ENCODE measurements around the gene YIPF3.
"Not testable (repeated sequence)": the region's sequence is repeated elsewhere in the genome, so short reads cannot be mapped to it uniquely, and the experiment has no call there.

YIPF3 gene

GRCh38 chr6:43516697-43517504 lies at the start of gene YIPF3, which contains the start of gene POLR1C:
Gene YIPF3 (minus strand): TSS chr6:43516926. CDS start chr6:43516807, 119 bp downstream.
Gene POLR1C (plus strand): TSS chr6:43517089. CDS start chr6:43517110, 21 bp downstream.
- DNase-seq (ENCODE audit: low read depth in 1 of 2, low spot score in 1 of 2): peak; percentile 90 to 98

GRCh38 chr6:43559328-43559727 lies 42.6 kb upstream of the YIPF3 start:
- no peak for DNase-seq (ENCODE audit: low read depth in 1 of 2, low spot score in 1 of 2)

- not testable (repeated sequence) for DNase-seq (ENCODE audit: low read depth in 1 of 2, low spot score in 1 of 2)
Measured at GRCh38 chr6:43557620-43558019, 40.9 kb upstream of the YIPF3 start.

GRCh38 chr6:43547222-43547621 lies 30.5 kb upstream of the YIPF3 start:
- DNase-seq (ENCODE audit: low read depth in 1 of 2, low spot score in 1 of 2): no peak

- no peak for DNase-seq (ENCODE audit: low read depth in 1 of 2, low spot score in 1 of 2)
Measured at GRCh38 chr6:43544461-43544860, 27.7 kb upstream of the YIPF3 start.

GRCh38 chr6:43541774-43542471 lies 25.2 kb upstream of the YIPF3 start:
- no peak for DNase-seq (ENCODE audit: low read depth in 1 of 2, low spot score in 1 of 2)

GRCh38 chr6:43540507-43540906 lies 23.8 kb upstream of the YIPF3 start:
- no peak for DNase-seq (ENCODE audit: low read depth in 1 of 2, low spot score in 1 of 2)

- not testable (repeated sequence) for DNase-seq (ENCODE audit: low read depth in 1 of 2, low spot score in 1 of 2)
Measured at GRCh38 chr6:43539409-43539808, 22.7 kb upstream of the YIPF3 start.

GRCh38 chr6:43538986-43539385 lies 22.3 kb upstream of the YIPF3 start:
- not testable (repeated sequence) for DNase-seq (ENCODE audit: low read depth in 1 of 2, low spot score in 1 of 2)

GRCh38 chr6:43532201-43532600 lies 15.5 kb upstream of the YIPF3 start:
- DNase-seq (ENCODE audit: low read depth in 1 of 2, low spot score in 1 of 2): no peak

- DNase-seq (ENCODE audit: low read depth in 1 of 2, low spot score in 1 of 2): no peak
Measured at GRCh38 chr6:43524483-43524961, 7.8 kb upstream of the YIPF3 start.

- DNase-seq (ENCODE audit: low read depth in 1 of 2, low spot score in 1 of 2): no peak
Measured at GRCh38 chr6:43523284-43523683, 6.6 kb upstream of the YIPF3 start.

- no peak for DNase-seq (ENCODE audit: low read depth in 1 of 2, low spot score in 1 of 2)
Measured at GRCh38 chr6:43522547-43523261, 6.0 kb upstream of the YIPF3 start.

- DNase-seq (ENCODE audit: low read depth in 1 of 2, low spot score in 1 of 2): no peak
Measured at GRCh38 chr6:43521836-43522235, 5.1 kb upstream of the YIPF3 start.

- DNase-seq (ENCODE audit: low read depth in 1 of 2, low spot score in 1 of 2): no peak
Measured at GRCh38 chr6:43520097-43520496, 3.4 kb upstream of the YIPF3 start.

- DNase-seq (ENCODE audit: low read depth in 1 of 2, low spot score in 1 of 2): no peak
Measured at GRCh38 chr6:43517505-43518357, 1.0 kb upstream of the YIPF3 start.

- no peak for DNase-seq (ENCODE audit: low read depth in 1 of 2, low spot score in 1 of 2)
Measured at GRCh38 chr6:43516367-43516696, 394 bp downstream of the YIPF3 start.

- no peak for DNase-seq (ENCODE audit: low read depth in 1 of 2, low spot score in 1 of 2)
Measured at GRCh38 chr6:43515808-43516207, 918 bp downstream of the YIPF3 start.

- no peak for DNase-seq (ENCODE audit: low read depth in 1 of 2, low spot score in 1 of 2)
Measured at GRCh38 chr6:43511824-43512415, 4.8 kb downstream of the YIPF3 start.

- DNase-seq (ENCODE audit: low read depth in 1 of 2, low spot score in 1 of 2): no peak
Measured at GRCh38 chr6:43510827-43511163, 5.9 kb downstream of the YIPF3 start.
